NCI-H1417 (cell line): ENCODE results near the gene C14orf119.

Source experiments
- DNase-seq, 3 experiments: peaks; one replicate each; lab custom pipeline; 2025; lab: John Stamatoyannopoulos, UW

C14orf119 gene

DNA sequence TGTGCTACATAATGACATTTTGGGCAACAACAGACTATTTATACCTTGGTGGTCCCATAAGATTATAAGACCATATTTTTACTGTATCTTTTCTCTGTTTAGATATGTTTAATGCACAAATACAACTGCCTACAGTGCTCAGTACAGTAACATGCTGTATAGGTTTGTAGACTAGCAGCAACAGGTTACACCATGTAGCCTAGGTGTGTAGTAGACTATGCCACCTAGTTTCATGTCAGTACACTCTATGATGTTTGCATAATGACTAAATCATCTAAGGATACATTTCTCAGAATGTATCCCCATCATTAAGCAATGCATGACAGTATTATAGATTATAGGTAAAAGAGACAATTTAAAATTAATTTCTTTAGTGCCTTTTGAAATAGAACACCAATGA, 54.4 kb downstream of the C14orf119 start:
- no peak for DNase-seq
